ENCODE data around the gene SSNA1. TPM values are rescaled to one million over a fixed set of nuclear protein-coding genes. Genes with fewer than 3 reads are reported as not detected.

The SSNA1 gene
- total RNA-seq (10 to 100 TPM; 37.0 to 71.6 (median 64.0) TPM), total RNA-seq (17.9 to 85.3 (median 27.6) reads per million in 29 experiments)
- 42.4 TPM for total RNA-seq (2013)

GRCh38 chr9:137188490-137189296, at the start of gene SSNA1, which contains the start of gene ANAPC2:
Gene SSNA1, plus strand, starts transcription at chr9:137188676. Its CDS starts 51 bp downstream, at chr9:137188727.
Gene ANAPC2, minus strand, starts transcription at chr9:137188560. Its CDS starts 28 bp downstream, at chr9:137188532.
- DNase-seq = peak; percentile 75 to 98 (median 88)
- H3K4me3 ChIP-seq (ENCODE audit: control insufficient read depth in 1 of 2, extremely low read depth in 1 of 2, low read length in 1 of 2) = peak within 1 kb of the TSS; percentile 91 to 99
- no peaks in the 10 kb centered on the region for H3K9me3 Mint-ChIP-seq
- no peaks in the 10 kb centered on the region for H3K27me3 Mint-ChIP-seq
- H3K4me3 Mint-ChIP-seq = peak within 1 kb of the TSS; percentile 87 to 91 (median 88)
- H3K27ac ChIP-seq (ENCODE audit: low read length) = peak within 1 kb of the TSS; percentile 77
- CTCF ChIA-PET = interaction anchor here in 1 of 2 donors (0.6 to 1.4 kb wide), 5 partner anchors 12 to 398 kb away, joined by 3 to 5 read pairs (median 3); partner anchors contain the start of genes TMEM141 and TPRN
- no peaks in the 10 kb centered on the region for H3K9me3 ChIP-seq
- under 1% methylated on average over 98 of the region's 98 CpGs for WGBS (ENCODE audit: insufficient coverage)
- peaks cover 6 to 42% of the 10 kb centered on the region in 2 donors for H3K36me3 ChIP-seq (ENCODE audit: control insufficient read depth in 2 of 2, extremely low read depth in 1 of 2, insufficient read depth in 1 of 2, low read length in 1 of 2)
- peak within 1 kb of the TSS; percentile 90 to 91 for H3K27ac Mint-ChIP-seq
- POLR2A ChIA-PET = interaction anchor here (0.5 to 1.1 kb wide), 6 partner anchors 10 to 750 kb away, joined by 3 to 6 read pairs (median 4); partner anchors contain the start of gene TUBB4B (in 1 of the 2)
- peaks cover 13 to 54% of the 10 kb centered on the region in 2 experiments for H3K4me1 ChIP-seq (ENCODE audit: control insufficient read depth in 1 of 2, extremely low read depth in 1 of 2, insufficient read depth in 2 of 2, low read length in 2 of 2)
- peaks cover 11% of the 10 kb centered on the region for H3K36me3 Mint-ChIP-seq
- H3K4me1 Mint-ChIP-seq = peaks cover 22 to 46% (median 42%) of the 10 kb centered on the region in 3 donors
- H3K27me3 ChIP-seq (replicated peaks in 1 of 2; ENCODE audit: control insufficient read depth in 2 of 2, extremely low read depth in 1 of 2, insufficient read depth in 2 of 2, low read length in 1 of 2) = no peaks in the 10 kb centered on the region
- ATAC-seq (replicated peaks in 1 of 4) = peak; percentile 78 to 85 (median 80)

- peak; percentile 71 to 90 (median 74) for ATAC-seq (replicated peaks in 1 of 4)
- H3K27ac Mint-ChIP-seq = peak within 1 kb of the TSS in 1 of 2 donors; percentile 57
- peaks cover 0 to 6% (median 4%) of the 10 kb centered on the region in 3 donors for H3K4me1 Mint-ChIP-seq
- no peaks in the 10 kb centered on the region for H3K9me3 Mint-ChIP-seq
- H3K4me1 ChIP-seq (ENCODE audit: control insufficient read depth in 1 of 2, extremely low read depth in 1 of 2, insufficient read depth in 2 of 2, low read length in 2 of 2) = peaks cover 0 to 9% of the 10 kb centered on the region in 2 experiments
- WGBS (ENCODE audit: insufficient coverage) = 10% methylated on average over 98 of the region's 104 CpGs
- POLR2A ChIA-PET = no interaction called here
- H3K36me3 Mint-ChIP-seq = no peaks in the 10 kb centered on the region
- H3K9me3 ChIP-seq = no peaks in the 10 kb centered on the region
- peak within 1 kb of the TSS in 1 of 2 donors; percentile 11 for H3K4me3 ChIP-seq (ENCODE audit: control insufficient read depth in 1 of 2, extremely low read depth in 1 of 2, low read length in 1 of 2)
- H3K27ac ChIP-seq (ENCODE audit: low read length) = no peak within 1 kb of the TSS
- CTCF ChIA-PET = interaction anchor here in 1 of 2 donors (1.0 kb wide), 1 partner anchor 92 kb away, joined by 3 read pairs; no protein-coding TSS in a partner anchor
- peaks cover 13 to 89% of the 10 kb centered on the region in 2 experiments for H3K27me3 ChIP-seq (replicated peaks in 1 of 2; ENCODE audit: control insufficient read depth in 2 of 2, extremely low read depth in 1 of 2, insufficient read depth in 2 of 2, low read length in 1 of 2)
- peaks cover 37 to 75% of the 10 kb centered on the region in 2 donors for H3K27me3 Mint-ChIP-seq
- no peak within 1 kb of the TSS for H3K4me3 Mint-ChIP-seq
- peak in 12 of 35 experiments; percentile 18 to 70 (median 39) for DNase-seq
- H3K36me3 ChIP-seq (ENCODE audit: control insufficient read depth in 2 of 2, extremely low read depth in 1 of 2, insufficient read depth in 1 of 2, low read length in 1 of 2) = no peaks in the 10 kb centered on the region
These were observed 49.6 kb upstream of the SSNA1 start, which contains the start of gene GRIN1 for GRCh38 chr9:137138722-137139467. Gene GRIN1, plus strand, starts transcription at chr9:137139154. Its CDS starts 333 bp downstream, at chr9:137139487.

- WGBS (ENCODE audit: insufficient coverage) = 32% methylated on average over 33 of the region's 37 CpGs
- Mint-ChIP-seq H3K27me3 (peaks cover 37 to 78% of the 10 kb centered on the region in 2 donors), H3K4me1 (peaks cover 0 to 6% (median 4%) of the 10 kb centered on the region in 3 donors), H3K9me3 (no peaks in the 10 kb centered on the region), H3K36me3 (no peaks in the 10 kb centered on the region), H3K4me3 (no peak overlapping the region), H3K27ac (no peak overlapping the region)
- Histone ChIP-seq H3K4me1 (ENCODE audit: control insufficient read depth in 1 of 2, extremely low read depth in 1 of 2, insufficient read depth in 2 of 2, low read length in 2 of 2) (peaks cover 0 to 9% of the 10 kb centered on the region in 2 experiments), H3K9me3 (no peaks in the 10 kb centered on the region), H3K36me3 (ENCODE audit: control insufficient read depth in 2 of 2, extremely low read depth in 1 of 2, insufficient read depth in 1 of 2, low read length in 1 of 2) (no peaks in the 10 kb centered on the region), H3K4me3 (ENCODE audit: control insufficient read depth in 1 of 2, extremely low read depth in 1 of 2, low read length in 1 of 2) (no peak overlapping the region), H3K27ac (ENCODE audit: low read length) (no peak overlapping the region), H3K27me3 (replicated peaks in 1 of 2; ENCODE audit: control insufficient read depth in 2 of 2, extremely low read depth in 1 of 2, insufficient read depth in 2 of 2, low read length in 1 of 2) (peaks cover 13 to 87% of the 10 kb centered on the region in 2 experiments)
- CTCF ChIA-PET = no interaction called here
- DNase-seq (no peak), ATAC-seq (replicated peaks in 1 of 4) (no peak)
- POLR2A ChIA-PET = no interaction called here
These were observed 48.9 kb upstream of the SSNA1 start for GRCh38 chr9:137139468-137140150.

GRCh38 chr9:137140151-137141012, 48.1 kb upstream of the SSNA1 start:
- no peaks in the 10 kb centered on the region for H3K9me3 ChIP-seq
- H3K9me3 Mint-ChIP-seq = no peaks in the 10 kb centered on the region
- peaks cover 0 to 9% of the 10 kb centered on the region in 2 experiments for H3K4me1 ChIP-seq (ENCODE audit: control insufficient read depth in 1 of 2, extremely low read depth in 1 of 2, insufficient read depth in 2 of 2, low read length in 2 of 2)
- no peaks in the 10 kb centered on the region for H3K36me3 Mint-ChIP-seq
- ATAC-seq (replicated peaks in 1 of 4) (no peak), DNase-seq (no peak)
- peaks cover 0 to 6% (median 4%) of the 10 kb centered on the region in 3 donors for H3K4me1 Mint-ChIP-seq
- H3K36me3 ChIP-seq (ENCODE audit: control insufficient read depth in 2 of 2, extremely low read depth in 1 of 2, insufficient read depth in 1 of 2, low read length in 1 of 2) = no peaks in the 10 kb centered on the region
- CTCF ChIA-PET = no interaction called here
- no peak overlapping the region for H3K27ac ChIP-seq (ENCODE audit: low read length)
- no peak overlapping the region for H3K4me3 ChIP-seq (ENCODE audit: control insufficient read depth in 1 of 2, extremely low read depth in 1 of 2, low read length in 1 of 2)
- H3K27me3 Mint-ChIP-seq = peaks cover 37 to 75% of the 10 kb centered on the region in 2 donors
- H3K4me3 Mint-ChIP-seq = no peak overlapping the region
- peaks cover 13 to 85% of the 10 kb centered on the region in 2 experiments for H3K27me3 ChIP-seq (replicated peaks in 1 of 2; ENCODE audit: control insufficient read depth in 2 of 2, extremely low read depth in 1 of 2, insufficient read depth in 2 of 2, low read length in 1 of 2)
- no peak overlapping the region for H3K27ac Mint-ChIP-seq
- WGBS (ENCODE audit: insufficient coverage) = 68% methylated on average over 17 of the region's 26 CpGs
- POLR2A ChIA-PET = no interaction called here

GRCh38 chr9:137141050-137141810, 47.2 kb upstream of the SSNA1 start:
- CTCF ChIA-PET = no interaction called here
- POLR2A ChIA-PET = no interaction called here

More at GRCh38 chr9:137141050-137141810, 47.2 kb upstream of the SSNA1 start:
- no peak for ATAC-seq (replicated peaks in 1 of 4)
- no peak overlapping the region for H3K27ac Mint-ChIP-seq
- 77% methylated on average over 12 of the region's 17 CpGs for WGBS (ENCODE audit: insufficient coverage)
- DNase-seq = no peak
- Histone ChIP-seq H3K27me3 (replicated peaks in 1 of 2; ENCODE audit: control insufficient read depth in 2 of 2, extremely low read depth in 1 of 2, insufficient read depth in 2 of 2, low read length in 1 of 2) (peaks cover 11 to 85% of the 10 kb centered on the region in 2 experiments), H3K27ac (ENCODE audit: low read length) (no peak overlapping the region), H3K4me1 (ENCODE audit: control insufficient read depth in 1 of 2, extremely low read depth in 1 of 2, insufficient read depth in 2 of 2, low read length in 2 of 2) (peaks cover 0 to 9% of the 10 kb centered on the region in 2 experiments), H3K9me3 (no peaks in the 10 kb centered on the region), H3K4me3 (ENCODE audit: control insufficient read depth in 1 of 2, extremely low read depth in 1 of 2, low read length in 1 of 2) (no peak overlapping the region), H3K36me3 (ENCODE audit: control insufficient read depth in 2 of 2, extremely low read depth in 1 of 2, insufficient read depth in 1 of 2, low read length in 1 of 2) (no peaks in the 10 kb centered on the region)
- H3K27me3 Mint-ChIP-seq = peaks cover 30 to 69% of the 10 kb centered on the region in 2 donors
- H3K4me3 Mint-ChIP-seq = no peak overlapping the region
- H3K4me1 Mint-ChIP-seq = peaks cover 0 to 6% (median 4%) of the 10 kb centered on the region in 3 donors
- H3K9me3 Mint-ChIP-seq = no peaks in the 10 kb centered on the region
- no peaks in the 10 kb centered on the region for H3K36me3 Mint-ChIP-seq
